ENCODE results near the gene POTEB. TPM values are rescaled to one million over a fixed set of nuclear protein-coding genes. Genes with fewer than 3 reads are reported as not detected.
"Not testable (repeated sequence)": the region's sequence is repeated elsewhere in the genome, so short reads cannot be mapped to it uniquely, and the experiment has no call there.

Gene POTEB
- polyA plus RNA-seq (2012; ENCODE audit: low read depth, missing spikeins) = not detected

- FAIRE-seq; DNase-seq (ENCODE audit: insufficient read length, low spot score): not testable (repeated sequence)
Observed at GRCh38 chr15:21877635-21878034, at the start of gene POTEB. Gene POTEB (minus strand): TSS chr15:21877735. CDS start chr15:21877246, 489 bp downstream.

- not testable (repeated sequence) for FAIRE-seq; DNase-seq (ENCODE audit: insufficient read length, low spot score)
Observed at GRCh38 chr15:21890955-21891354, 13.4 kb upstream of the POTEB start.

GRCh38 chr15:21889542-21889941 lies 12.0 kb upstream of the POTEB start:
- FAIRE-seq = not testable (repeated sequence)

GRCh38 chr15:21838831-21839230 lies 38.7 kb downstream of the POTEB start:
- not testable (repeated sequence) for FAIRE-seq; DNase-seq (ENCODE audit: insufficient read length, low spot score)

More at GRCh38 chr15:21889542-21889941, 12.0 kb upstream of the POTEB start:
- not testable (repeated sequence) for DNase-seq (ENCODE audit: insufficient read length, low spot score)
